Epithelial cell of esophagus (primary cell): Measurements from ENCODE around the gene SLC18A3.

ENCODE experiments used
- DNase-seq: peaks from one replicate; pipeline ENCODE4 v3.0.0; 2010; ENCODE audit warnings: low read depth
- H3K4me3 ChIP-seq: 2 replicates; pipeline ENCODE4 v1.5.1; 2011; ENCODE audit warnings: mild to moderate bottlenecking, low read length, control low read depth
- TF ChIP-seq, protein P1 (sequence below): IDR thresholded peaks from 2 replicates; pipeline ENCODE4 v1.5.1; 2011; ENCODE audit warnings: low read depth, mild to moderate bottlenecking, low read length, control low read depth, inconsistent platforms; ENCODE audit not compliant: insufficient read depth; ENCODE audit errors: missing control alignments

SLC18A3 gene

DNA sequence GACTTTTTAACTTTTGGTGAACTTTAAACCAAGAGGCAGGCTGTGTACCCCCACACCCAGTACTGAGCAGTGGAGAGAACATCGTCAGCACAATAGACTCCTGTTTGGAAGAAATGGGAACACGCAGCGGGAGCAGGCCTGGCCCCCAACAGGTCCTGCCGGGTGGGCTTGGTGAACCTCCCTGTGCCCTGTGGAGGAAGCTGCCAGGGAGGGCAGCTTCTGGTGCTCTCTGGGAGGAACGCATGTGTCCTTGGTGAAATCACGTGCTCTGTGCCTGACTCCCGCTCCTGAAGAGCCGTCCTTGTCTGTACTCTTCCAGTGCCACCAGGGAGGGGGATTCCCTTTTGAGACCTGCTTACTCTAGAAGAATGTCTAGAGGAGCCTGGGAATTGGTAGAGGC, 35.3 kb downstream of the SLC18A3 start:
- H3K4me3 ChIP-seq = no peak overlapping the region
- no peak for DNase-seq
- TF ChIP-seq, protein P1, sequence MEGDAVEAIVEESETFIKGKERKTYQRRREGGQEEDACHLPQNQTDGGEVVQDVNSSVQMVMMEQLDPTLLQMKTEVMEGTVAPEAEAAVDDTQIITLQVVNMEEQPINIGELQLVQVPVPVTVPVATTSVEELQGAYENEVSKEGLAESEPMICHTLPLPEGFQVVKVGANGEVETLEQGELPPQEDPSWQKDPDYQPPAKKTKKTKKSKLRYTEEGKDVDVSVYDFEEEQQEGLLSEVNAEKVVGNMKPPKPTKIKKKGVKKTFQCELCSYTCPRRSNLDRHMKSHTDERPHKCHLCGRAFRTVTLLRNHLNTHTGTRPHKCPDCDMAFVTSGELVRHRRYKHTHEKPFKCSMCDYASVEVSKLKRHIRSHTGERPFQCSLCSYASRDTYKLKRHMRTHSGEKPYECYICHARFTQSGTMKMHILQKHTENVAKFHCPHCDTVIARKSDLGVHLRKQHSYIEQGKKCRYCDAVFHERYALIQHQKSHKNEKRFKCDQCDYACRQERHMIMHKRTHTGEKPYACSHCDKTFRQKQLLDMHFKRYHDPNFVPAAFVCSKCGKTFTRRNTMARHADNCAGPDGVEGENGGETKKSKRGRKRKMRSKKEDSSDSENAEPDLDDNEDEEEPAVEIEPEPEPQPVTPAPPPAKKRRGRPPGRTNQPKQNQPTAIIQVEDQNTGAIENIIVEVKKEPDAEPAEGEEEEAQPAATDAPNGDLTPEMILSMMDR = no peak

DNA sequence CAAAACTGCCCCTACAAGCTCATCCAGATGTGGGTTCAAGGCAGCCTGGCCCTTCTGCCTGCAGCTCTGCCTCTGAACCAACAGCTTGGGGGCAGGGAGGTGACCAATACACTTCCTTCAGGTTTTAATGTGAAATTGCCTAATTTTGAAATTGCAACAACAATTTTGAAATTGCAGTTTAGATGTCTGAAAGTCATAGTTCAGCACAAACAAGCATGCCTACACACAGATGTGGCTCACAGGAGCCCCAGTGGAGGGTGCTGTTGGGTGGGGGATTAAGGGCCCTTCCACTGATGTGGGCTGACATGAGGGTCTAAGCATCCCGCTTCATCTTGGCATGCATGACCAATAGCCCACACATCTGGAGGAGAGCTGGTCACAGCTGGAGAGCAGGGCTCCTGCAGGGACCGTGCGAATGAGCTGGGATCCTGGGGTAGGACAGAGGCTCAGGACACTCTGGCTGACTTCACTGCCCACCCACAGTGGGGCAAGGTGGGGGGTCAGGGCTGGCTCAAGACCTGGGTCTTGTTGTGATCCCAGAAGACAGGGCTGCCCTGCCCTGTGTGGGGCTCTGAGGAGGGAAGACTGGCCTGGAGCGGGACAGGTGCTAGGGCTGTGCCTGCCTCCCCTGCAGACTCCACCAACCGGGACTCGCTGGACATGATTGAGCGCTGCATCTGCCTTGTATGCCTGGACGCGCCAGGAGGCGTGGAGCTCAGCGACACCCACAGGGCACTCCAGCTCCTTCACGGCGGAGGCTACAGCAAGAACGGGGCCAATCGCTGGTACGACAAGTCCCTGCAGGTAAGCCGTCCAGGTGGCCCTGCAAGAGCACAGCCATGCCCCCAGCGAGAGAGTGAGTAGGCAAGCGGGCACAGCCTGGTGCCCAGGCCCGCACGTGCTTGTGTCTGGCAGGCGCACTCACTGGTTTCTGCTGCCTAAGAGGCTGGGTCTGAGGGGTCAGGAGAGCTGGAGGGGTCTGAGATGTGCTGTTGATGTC, 36.1 kb downstream of the SLC18A3 start:
- TF ChIP-seq, protein P1 = no peak
- no peak for DNase-seq
- no peak overlapping the region for H3K4me3 ChIP-seq

DNA sequence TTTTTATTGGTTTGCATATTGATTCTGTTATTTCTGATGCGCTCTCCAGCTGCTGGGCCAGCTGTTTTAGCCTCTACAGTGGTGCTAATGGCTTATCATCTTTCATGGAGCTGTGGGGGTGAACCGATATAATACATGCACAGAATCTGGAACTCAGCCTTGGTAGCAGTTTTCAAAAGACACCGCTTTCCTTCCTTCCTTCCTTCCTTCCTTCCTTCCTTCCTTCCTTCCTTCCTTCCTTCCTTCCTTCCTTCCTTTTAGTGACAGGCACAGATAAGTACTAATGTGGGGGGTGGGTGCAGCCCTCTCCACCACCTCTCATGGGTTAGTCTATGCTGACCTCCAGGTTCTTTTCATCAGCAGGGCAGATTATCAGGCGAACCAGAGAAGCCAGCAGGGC, 37.4 kb downstream of the SLC18A3 start:
- no peak overlapping the region for H3K4me3 ChIP-seq
- no peak for DNase-seq
- TF ChIP-seq, protein P1 = no peak

DNA sequence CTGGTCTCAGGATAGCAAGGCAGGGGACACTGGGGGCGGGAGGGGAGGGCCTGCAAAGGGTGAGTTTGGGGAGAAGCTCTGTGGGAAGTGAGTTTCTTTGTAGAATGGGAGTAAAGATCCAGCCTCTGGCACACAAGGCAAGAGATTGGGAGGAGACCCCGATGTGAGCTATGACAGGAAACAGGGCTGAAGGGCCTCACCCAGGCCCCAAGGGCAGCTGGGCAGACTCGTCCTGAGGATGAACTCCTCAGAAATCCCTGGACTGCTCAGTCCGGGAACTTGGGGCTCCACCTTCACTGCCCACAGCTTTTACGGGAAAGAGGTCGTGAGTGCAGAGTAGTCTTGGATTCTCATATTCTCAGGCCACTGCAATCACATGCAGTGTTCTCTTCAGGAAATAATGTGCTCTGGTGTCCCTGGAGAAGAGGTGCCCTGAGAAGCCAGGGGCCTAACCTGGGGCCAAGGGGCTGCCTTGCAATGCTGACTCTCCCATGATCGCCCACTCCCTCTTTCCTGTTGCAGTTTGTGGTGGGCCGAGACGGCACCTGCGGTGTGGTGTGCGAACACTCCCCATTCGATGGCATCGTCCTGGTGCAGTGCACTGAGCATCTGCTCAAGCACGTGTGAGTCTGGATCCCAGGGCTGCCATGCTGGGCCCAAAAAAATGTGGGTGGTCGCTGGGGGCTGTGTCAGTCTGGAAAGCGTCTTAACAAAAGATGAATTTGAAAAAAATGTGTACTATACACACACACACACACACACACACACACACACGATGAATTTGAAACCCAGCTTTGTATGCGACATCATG, 38.1 kb downstream of the SLC18A3 start:
- DNase-seq = no peak
- H3K4me3 ChIP-seq = no peak overlapping the region
- TF ChIP-seq, protein P1 = no peak

DNA sequence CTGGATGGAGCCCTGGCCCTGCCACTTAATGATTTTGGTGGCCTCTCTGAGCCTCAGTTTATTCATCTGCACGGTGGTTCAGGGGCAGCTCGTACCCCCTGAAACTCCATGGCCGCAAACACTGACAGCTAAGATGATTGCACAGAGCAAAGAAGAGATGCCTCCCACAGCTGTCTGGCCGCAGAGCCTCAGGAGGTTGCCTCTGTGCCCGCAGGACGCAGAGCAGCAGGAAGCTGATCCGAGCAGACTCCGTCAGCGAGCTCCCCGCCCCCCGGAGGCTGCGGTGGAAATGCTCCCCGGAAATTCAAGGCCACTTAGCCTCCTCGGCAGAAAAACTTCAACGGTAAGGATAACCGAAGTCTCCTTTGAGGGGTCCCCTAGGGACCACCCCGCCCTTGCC, 39.2 kb downstream of the SLC18A3 start:
- TF ChIP-seq, protein P1 = no peak
- no peak for DNase-seq
- H3K4me3 ChIP-seq = no peak overlapping the region

DNA sequence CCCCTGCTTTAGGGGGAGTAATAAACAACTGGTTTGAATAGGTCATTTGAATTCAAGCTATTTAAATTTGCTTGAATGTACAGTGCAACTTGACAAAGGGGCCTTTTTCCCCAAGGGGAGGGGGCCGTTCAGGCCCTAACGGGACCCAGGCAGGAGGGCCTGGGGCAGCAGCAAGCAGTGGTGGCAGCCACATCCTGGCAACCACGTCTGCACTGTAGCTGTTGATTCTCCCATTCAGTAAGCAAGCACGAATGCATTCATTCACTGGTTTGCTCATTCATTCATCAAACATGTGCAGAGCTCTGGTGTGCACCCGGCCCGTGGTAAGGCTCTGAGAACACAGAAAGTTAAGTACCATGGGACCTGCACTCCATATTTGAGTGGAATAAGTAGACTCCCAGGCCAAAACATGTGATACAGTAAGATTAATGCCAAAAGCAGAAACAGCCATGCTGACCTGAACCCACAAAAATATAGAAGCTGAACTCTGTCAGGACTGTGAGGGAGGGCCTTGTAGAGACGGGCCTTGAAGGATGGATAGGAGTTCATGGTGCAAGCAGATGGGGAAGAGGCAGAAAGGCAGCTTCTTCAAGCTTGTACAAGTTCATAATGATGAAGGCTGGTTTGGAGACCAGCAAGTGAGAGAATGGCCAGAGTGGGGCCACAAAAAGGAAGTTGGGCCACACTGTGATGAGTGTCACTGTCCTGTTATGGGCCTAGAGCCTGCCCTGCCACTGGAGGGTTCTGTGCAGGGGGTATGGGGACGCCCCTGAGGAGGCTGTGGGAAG, 40.0 kb downstream of the SLC18A3 start:
- TF ChIP-seq, protein P1 = no peak
- DNase-seq = no peak
- no peak overlapping the region for H3K4me3 ChIP-seq
